Choroid plexus epithelial cell (primary cell): ENCODE data around the gene NVL.

Source experiments
- DNase-seq: peaks from one replicate; pipeline ENCODE4 v3.0.0-alpha.2; 2010; ENCODE audit warnings: low read depth
- H3K4me3 ChIP-seq: 2 replicates; pipeline ENCODE4 v1.5.1; 2011; ENCODE audit warnings: low read depth, mild to moderate bottlenecking, control low read depth, low read length, moderate library complexity
- CTCF ChIP-seq: conservative IDR thresholded peaks from 2 replicates; pipeline ENCODE4 v1.5.1; 2011; ENCODE audit warnings: low read depth, mild to moderate bottlenecking, control low read depth, inconsistent platforms, low read length, moderate library complexity

NVL gene

GRCh38 chr1:224298346-224299330 is 31.3 kb downstream of the NVL start:
- H3K4me3 ChIP-seq: no peak overlapping the region
- DNase-seq: no peak
- TF ChIP-seq CTCF: no peak

DNA sequence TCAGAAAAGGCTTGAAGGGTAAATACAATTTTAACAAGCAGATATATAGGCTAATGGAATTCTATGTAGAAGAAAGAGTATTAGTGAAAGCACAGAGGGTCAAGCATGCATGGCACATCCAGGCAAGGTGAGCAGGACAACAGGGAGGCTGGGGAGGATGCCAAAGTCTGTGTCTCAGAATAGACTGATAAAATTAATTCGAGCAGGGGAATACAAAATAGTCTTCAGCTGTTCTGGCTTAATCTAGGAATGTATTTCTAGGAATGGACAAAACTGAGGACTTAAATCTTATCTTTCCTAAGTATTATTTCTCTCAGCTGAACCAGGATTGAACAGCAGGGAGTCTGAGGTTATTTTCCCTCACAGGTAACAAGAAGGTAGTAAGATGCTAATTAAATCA is 35.2 kb downstream of the NVL start:
- TF ChIP-seq CTCF: no peak
- no peak for DNase-seq
- no peak overlapping the region for H3K4me3 ChIP-seq

GRCh38 chr1:224292419-224292818 is 37.6 kb downstream of the NVL start:
- DNase-seq: no peak
- no peak for TF ChIP-seq CTCF
- H3K4me3 ChIP-seq: no peak overlapping the region

- H3K4me3 ChIP-seq: no peak overlapping the region
- TF ChIP-seq CTCF: no peak
- DNase-seq: no peak
These were observed 40.6 kb downstream of the NVL start for GRCh38 chr1:224289396-224289795.

DNA sequence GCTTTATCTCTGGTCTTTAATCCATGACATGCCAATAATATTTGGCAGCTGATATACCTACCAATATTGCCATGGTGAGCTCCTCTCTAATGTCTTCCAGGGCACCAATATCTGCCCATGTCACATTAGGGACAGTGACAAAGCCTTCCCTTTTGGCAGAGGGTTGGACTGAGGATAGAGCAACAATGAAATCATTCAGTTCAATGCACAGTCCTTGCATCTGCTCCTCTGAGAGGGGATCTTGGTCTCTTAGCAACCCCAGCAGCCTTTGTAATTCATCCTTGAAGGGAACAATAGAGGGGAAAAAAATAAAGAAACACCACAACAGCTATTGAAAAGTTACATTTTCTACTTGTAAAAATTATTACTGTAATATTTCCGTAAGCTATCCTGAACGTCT is 42.3 kb downstream of the NVL start:
- no peak for DNase-seq
- no peak for TF ChIP-seq CTCF
- H3K4me3 ChIP-seq: no peak overlapping the region

DNA sequence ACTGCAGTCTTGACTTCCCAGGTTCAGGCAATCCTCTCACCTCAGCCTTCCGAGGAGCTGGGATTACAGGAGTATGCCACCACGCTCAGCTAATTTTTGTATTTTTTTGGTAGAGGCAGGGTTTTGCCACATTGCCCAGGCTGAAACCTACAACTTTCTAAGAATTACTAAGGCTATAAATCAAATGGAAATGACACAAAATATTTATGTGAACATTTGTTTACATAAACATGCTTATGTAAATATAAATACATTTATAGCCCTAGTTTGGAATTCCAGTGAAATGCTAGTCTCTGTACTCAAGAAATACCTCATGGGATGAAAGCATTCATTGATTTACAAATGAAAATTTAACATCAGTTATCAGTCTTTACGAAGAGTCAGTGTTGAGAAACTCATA is 47.8 kb downstream of the NVL start:
- no peak for TF ChIP-seq CTCF
- no peak overlapping the region for H3K4me3 ChIP-seq
- DNase-seq: no peak
